ENCODE results near the gene PRIM1. TPM values are rescaled to one million over a fixed set of nuclear protein-coding genes. Genes with fewer than 3 reads are reported as not detected.
"Not testable (repeated sequence)": the region's sequence is repeated elsewhere in the genome, so short reads cannot be mapped to it uniquely, and the experiment has no call there.

Gene PRIM1
- total RNA-seq, 1 donor from 2014 or later = 2.0 TPM

DNA sequence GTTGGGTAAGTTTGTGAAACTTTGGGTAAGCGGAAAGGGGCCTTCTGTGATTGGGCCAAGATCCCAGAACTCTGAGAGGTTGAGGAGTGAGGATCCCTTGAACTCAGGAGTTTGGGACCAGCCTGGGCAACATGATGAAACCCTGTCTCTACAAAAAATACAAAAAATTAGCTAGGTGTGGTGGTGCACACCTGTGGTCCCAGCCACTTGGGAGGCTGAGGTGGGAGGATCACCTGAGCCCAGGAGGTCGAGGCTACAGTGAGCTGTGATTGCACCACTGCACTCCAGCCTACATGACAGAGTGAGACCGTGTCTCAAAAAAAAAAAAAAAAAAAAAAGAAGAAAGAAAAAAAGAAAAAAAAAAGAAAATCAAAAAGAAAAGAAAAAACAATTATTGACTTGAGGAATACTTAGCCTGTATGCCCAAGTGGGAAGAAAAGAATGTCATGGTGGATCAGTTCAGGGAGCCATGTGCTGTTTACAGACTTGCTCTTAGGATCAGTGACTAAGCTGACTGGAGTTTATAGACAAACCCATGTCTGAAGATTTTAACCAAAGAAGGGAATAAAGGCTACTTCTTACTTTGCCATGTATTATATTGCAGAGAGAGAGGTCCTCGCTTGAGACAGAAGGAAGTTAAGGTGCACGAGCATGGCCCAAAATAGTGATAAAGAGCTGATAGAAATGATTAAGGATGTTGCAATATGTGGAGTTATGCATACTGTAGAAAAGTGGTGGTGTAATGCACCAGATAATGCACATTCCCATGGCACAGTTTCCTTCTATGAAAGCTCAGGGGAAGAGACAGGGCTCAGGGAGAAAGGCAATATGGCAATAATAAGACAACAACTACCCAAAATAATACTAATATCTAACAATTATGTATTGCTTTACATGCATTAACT, 11.9 kb upstream of the PRIM1 start:
- no peak for DNase-seq (ENCODE audit: low spot score)
- intact Hi-C loops (cut with DNase I) = loop anchor here (2.0 kb wide), 1 partner anchor 223 kb away; no protein-coding TSS in a partner anchor

GRCh38 chr12:56761812-56762211, 9.7 kb upstream of the PRIM1 start:
- no peak for DNase-seq (ENCODE audit: low spot score)
- intact Hi-C loops (cut with DNase I) = loop anchor here (2.0 kb wide), 1 partner anchor 225 kb away; no protein-coding TSS in a partner anchor

GRCh38 chr12:56760460-56760859, 8.3 kb upstream of the PRIM1 start:
- intact Hi-C loops (cut with DNase I) = no loop called here

DNA sequence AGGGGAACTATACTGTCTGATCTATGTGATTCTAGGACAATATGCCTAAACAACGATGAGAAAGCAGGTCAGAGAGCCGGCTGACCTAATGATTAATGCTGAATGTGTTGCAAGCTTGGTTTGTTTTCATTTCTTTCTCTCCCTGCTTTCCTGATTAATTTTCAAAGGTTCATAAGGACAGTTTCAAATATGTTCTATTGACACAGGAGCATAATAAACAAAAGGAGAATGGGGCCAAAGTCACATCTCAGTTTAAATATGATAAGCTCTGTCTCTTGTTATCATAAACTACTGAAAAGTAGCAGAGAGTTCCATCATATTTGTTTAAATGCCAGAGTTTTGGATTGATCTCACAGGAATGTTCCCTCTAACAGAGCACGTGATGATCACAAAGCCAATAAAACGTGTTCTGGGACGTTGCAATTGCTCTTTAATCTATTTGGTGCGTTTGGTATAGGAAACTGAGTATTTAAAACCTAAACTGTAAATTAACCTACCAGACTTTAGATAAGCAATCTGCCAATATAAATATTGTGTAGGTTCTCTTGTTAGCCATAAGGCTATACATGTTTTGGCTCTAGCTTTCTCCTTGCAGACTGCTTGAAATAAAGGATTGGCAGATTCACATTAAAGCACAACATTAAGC, 7.3 kb upstream of the PRIM1 start:
- no peak for DNase-seq (ENCODE audit: low spot score)
- intact Hi-C loops (cut with DNase I) = loop anchor here (5.0 kb wide), 2 partner anchors 248 to 303 kb away; partner anchors contain the start of gene ZBTB39

More at GRCh38 chr12:56760460-56760859, 8.3 kb upstream of the PRIM1 start:
- no peak for DNase-seq (ENCODE audit: low spot score)

GRCh38 chr12:56758728-56759262, 6.7 kb upstream of the PRIM1 start:
- intact Hi-C loops (cut with DNase I) = loop anchor here (5.0 kb wide), 2 partner anchors 249 to 304 kb away; partner anchors contain the start of gene ZBTB39
- no peak for DNase-seq (ENCODE audit: low spot score)

GRCh38 chr12:56757971-56758370, 5.8 kb upstream of the PRIM1 start:
- intact Hi-C loops (cut with DNase I) = loop anchor here (5.0 kb wide), 2 partner anchors 249 to 304 kb away; partner anchors contain the start of gene ZBTB39
- DNase-seq (ENCODE audit: low spot score) = not testable (repeated sequence)

DNA sequence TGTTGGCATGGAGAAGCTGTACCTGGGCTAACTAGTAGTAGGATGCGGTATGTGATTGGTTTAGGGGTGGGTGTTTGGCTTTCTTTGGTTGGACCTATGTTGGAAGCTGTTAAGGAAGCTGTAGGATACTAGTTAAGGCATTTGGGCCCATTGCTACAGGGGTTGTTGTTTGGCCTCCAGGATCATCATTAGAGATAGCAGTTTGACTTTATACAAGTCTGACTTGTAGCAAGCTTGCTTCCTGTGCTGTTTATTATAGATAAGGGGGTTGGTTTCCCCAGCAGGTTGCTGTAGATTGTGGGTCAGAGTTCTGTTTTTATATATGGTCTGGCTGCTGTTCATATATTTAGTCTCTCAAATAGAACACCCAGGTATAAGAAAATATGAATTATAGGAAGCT, 1.4 kb upstream of the PRIM1 start:
- intact Hi-C loops (cut with DNase I) = no loop called here
- DNase-seq (ENCODE audit: low spot score) = no peak

GRCh38 chr12:56750596-56750995, 1.5 kb downstream of the PRIM1 start:
- intact Hi-C loops (cut with DNase I); DNase-seq (ENCODE audit: low spot score): not testable (repeated sequence)

DNA sequence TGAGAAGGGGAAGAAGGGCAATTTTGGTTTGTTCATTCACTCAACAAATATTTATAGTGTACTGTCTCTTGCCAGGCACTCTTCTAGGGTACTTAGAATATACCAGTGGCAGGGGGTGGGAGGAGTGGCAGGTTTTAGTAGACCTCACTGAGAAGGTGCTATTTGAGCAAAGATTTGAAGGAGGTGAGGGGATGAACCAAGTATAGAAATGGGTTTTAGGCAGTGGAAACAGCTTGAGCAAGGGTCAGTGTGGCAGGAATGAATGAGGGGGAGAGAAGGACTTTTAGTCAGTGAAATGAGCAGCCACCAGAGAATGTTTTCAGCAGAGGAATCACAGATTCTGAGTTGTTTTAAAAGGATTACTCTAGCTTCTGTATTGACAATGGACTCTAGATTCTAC, 2.3 kb downstream of the PRIM1 start:
- intact Hi-C loops (cut with DNase I) = no loop called here
- DNase-seq (ENCODE audit: low spot score) = no peak

- no peak for DNase-seq (ENCODE audit: low spot score)
- intact Hi-C loops (cut with DNase I) = no loop called here
These were observed 2.8 kb downstream of the PRIM1 start for GRCh38 chr12:56749359-56749758.

DNA sequence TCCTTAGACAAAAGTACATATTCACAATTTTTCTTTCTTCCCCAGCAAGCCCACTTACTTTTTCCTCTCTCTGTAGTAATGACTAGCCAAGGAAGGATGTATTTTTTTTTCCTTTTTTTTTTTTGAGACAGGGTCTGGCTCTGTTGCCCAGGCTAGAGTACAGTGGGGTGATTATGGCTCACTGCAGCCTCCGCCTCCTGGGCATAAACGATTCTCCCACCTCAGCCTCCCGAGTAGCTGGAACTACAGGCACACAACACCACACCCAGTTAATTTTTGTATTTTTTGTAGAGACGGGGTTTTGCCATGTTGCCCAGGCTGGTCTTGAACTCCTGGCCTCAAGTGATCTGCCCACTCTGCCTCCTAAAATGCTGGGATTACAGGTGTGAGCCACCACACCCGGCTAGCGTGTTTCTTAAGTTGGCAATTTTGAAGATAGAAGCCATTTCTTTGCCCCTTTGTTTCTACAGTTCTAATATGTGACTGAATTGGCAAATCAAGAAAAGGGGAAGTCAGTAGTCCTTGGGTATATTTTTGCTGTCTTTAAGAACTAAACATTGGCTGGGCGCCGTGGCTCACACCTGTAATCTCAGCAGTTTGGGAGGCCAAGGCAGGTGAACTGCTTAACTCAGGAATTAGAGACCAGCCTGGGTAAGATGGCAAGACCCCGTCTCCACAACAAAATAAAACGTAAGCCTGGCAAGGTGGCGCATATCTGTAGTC, 23.8 kb downstream of the PRIM1 start:
- intact Hi-C loops (cut with DNase I) = no loop called here
- no peak for DNase-seq (ENCODE audit: low spot score)

DNA sequence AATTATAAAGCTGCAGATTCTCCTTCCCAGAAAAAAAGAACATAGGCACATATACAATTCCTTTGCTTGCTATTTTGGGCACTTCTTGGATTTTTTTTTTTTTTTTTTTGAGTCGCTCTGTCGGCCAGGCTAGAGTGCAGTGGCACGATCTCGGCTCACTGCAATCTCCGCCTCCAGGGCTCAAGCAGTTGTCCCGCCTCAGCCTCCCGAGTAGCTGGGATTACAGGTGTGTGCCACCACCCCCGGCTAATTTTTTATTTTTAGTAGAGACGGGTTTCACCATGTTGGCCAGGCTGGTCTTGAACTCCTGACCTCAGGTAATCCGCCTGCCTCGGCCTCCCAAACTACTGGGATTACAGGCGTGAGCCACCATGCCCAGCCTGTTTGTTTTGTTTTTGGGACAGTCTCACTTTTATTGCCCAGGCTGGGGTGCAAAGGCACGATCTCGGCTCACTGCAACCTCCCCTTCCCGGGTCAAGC, 25.9 kb downstream of the PRIM1 start:
- intact Hi-C loops (cut with DNase I); DNase-seq (ENCODE audit: low spot score): not testable (repeated sequence)

GRCh38 chr12:56725723-56726102, 26.4 kb downstream of the PRIM1 start:
- intact Hi-C loops (cut with DNase I) = loop anchor here (1.0 to 2.0 kb wide), 2 partner anchors 37 to 89 kb away; partner anchors contain the start of gene PTGES3
- DNase-seq (ENCODE audit: low spot score) = no peak

DNA sequence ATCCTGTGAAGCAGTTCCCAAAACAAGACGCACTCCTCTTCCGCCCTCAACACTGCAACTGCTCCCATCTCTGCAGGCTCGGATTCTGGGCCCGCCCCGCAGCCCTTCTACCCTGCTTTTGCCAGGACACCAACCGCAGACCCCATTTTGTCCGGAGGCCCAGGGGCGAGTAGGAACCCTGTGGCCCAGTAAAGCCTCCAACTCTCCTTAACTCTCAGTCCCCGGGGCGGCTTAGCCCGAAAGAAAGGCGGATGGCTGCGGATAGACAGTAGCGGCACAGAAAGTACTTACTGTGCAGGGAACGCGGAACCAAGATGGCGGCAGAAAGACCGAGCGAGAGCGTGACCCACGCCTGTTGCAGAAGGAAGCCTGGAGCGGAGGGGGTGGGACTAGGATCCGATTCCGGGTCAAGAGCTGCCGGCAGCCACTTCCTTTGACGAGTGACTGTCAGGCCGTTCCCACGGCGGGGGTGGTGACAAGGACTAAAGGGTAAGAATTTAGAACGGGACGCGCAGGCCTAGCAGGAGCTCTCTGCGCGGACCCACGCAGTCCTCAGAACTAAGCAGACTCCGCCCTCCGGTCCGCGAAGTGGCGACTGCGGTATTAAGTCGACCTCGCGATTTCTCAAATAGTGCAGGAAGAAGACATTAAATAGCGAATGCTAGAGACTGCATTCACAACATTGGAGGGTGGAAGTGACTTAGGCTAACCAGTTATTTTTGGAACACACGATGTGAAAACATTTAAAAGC, 27.0 kb downstream of the PRIM1 start, which contains the start of gene NACA:
NACA (minus strand) TSS at position 328 of the 751 bp plus-strand sequence. CDS start 778 bp downstream, outside the sequence.
- peak; percentile 100 for DNase-seq (ENCODE audit: low spot score)
- intact Hi-C loops (cut with DNase I) = loop anchor here (1.0 to 2.0 kb wide), 2 partner anchors 37 to 88 kb away; partner anchors contain the start of gene PTGES3

- DNase-seq (ENCODE audit: low spot score) = no peak
- intact Hi-C loops (cut with DNase I) = loop anchor here (2.0 kb wide), 1 partner anchor 88 kb away; no protein-coding TSS in a partner anchor
These were observed 27.5 kb downstream of the PRIM1 start for GRCh38 chr12:56724701-56724971.

DNA sequence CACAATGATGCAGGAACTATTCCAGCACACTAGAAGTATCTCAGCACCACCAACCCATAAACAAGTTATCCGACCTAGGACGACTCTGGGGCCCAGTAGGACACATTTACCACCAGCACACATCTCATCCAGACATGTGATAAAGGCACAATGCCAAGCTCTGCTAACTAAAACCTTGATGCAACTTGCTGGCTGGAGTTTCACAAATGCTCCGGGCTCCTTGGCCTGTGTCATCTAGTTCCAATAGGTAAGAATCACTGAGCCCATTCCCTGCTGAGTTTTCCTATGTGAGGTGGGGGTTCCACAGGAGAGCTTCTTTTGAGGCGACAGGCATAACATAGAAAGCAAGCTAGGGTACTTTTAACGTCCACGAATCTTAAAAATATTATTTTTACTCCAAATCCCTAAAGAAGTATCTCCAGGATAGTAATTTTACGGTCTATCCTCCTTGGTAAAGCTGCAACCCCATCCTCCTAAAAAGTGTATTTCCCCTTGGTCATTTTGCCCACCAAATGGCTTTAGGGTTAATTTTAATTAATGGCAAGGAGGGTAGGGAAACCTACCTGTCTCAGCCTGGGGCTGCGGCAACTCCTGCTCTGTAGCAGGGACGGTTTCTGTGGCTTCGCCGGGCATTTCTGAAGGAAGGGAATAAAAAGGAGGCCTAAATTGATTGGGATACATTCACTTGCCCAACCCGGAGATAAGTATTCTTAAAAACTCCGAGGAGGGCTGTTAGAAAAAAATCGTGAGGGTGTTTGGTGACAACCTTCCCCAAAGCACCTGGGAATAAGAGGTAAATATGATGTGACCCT, 28.0 kb downstream of the PRIM1 start:
- intact Hi-C loops (cut with DNase I) = loop anchor here (2.0 kb wide), 1 partner anchor 87 kb away; no protein-coding TSS in a partner anchor
- DNase-seq (ENCODE audit: low spot score) = peak; percentile 78

DNA sequence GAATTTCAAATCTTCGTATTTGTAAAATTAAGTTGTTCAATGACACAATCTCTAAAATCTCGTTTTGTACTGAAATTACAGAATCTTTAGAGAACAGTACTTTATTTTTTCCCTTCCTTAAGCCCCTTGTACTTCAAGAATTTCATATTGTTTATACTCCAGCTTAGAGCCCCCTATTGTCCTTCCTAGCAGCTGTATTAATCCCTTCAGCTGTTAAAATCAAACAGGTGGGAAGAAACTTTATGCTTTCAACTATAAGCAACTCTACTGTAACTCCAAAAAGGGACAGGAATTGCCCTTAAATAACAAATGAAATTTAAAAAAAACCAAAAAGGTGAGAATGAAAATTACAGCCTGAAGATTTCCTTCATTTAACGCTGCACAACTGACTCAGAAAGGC, 28.8 kb downstream of the PRIM1 start:
- DNase-seq (ENCODE audit: low spot score) = no peak
- intact Hi-C loops (cut with DNase I) = no loop called here

DNA sequence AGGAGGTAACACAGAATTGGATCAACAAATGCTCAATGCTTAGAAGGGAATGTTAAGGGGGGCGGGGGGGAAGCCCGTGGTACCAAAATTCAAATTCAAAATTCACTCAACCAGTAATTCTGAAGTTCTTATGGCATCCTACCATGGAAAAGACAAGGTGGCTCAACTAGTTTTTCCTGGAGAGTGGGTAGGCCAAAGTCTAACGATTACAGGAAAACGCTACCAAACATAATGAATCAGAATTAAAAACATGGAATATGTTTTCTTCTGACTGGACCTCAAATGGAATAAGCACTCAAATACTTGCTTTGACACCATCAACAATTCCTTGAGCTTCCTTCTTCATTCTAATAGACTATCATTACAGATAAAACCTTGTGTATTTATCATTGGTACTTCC, 29.3 kb downstream of the PRIM1 start:
- intact Hi-C loops (cut with DNase I) = no loop called here
- no peak for DNase-seq (ENCODE audit: low spot score)
